ENCODE data around the gene GAB4. TPM values are rescaled to one million over a fixed set of nuclear protein-coding genes. Genes with fewer than 3 reads are reported as not detected.
A peak's percentile ranks its signal among the peaks of the same experiment; 100 is the strongest.

Gene GAB4
- total RNA-seq, 1 donor from 2014 or later: 0.07 TPM

DNA sequence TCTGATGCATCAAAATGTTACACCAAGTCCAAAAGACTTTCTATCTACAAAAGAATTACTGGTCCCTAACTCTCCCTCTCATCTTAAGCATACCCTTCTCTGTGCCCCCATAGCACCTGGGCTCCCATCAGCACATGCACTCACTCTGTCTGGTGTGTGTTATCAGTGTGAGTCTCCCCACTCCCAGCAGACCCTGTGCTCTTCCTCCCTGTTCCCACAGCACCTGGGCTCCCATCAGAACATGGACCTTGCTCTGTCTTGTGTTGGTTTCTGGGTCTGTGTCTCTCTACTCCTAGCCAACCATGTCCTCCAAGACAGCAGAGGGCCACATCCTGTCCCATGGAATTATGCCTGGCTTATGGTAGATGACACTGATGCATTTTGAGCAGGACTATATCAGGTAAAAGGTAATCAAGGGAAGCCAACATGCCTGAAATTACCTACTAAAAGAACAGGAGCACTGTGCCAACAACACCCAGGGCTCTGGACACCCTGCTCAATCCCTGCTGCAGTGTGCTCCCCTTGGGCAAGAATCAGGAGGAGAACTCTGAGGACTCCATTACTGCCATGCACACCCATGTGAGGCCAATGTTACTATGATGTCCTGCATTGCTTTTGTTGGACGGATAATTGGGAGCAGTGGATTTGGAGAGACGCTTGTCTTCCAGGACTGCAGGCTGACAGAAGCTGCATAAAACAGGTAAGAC lies 34.3 kb downstream of the GAB4 start:
- DNase-seq (ENCODE audit: low spot score): no peak
- H3K36me3 Mint-ChIP-seq (ENCODE audit: low read depth): no peaks in the 10 kb centered on the region
- H3K4me1 Mint-ChIP-seq (ENCODE audit: low read depth): peaks cover 7% of the 10 kb centered on the region
- intact Hi-C loops (cut with micrococcal nuclease): no loop called here
- H3K4me3 Mint-ChIP-seq (ENCODE audit: low read depth): no peak overlapping the region
- H3K9me3 Mint-ChIP-seq: no peaks in the 10 kb centered on the region
- no peak overlapping the region for H3K27ac Mint-ChIP-seq
- H3K27me3 Mint-ChIP-seq (ENCODE audit: low read depth): peaks cover 16% of the 10 kb centered on the region

DNA sequence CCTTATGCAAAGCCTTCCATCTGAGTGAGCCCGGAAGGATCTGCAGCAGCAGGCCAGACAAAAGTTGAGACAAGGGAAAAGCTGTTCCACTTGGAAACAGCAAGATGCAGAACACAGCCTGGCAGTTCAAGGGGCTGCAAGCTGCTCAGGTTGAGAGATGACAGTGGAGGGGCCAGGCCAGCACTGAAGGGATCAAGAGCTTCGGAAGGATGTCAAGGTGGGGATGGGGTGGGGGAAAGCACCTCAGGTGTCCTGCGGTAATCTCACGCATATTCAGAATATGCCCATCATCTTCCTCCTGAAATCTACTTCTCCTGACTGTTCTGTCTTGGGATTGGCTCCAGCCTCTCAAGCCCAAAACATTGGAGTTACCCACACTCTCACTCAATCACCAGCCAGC lies 35.7 kb downstream of the GAB4 start:
- H3K27me3 Mint-ChIP-seq (ENCODE audit: low read depth): peaks cover 11% of the 10 kb centered on the region
- peaks cover 7% of the 10 kb centered on the region for H3K4me1 Mint-ChIP-seq (ENCODE audit: low read depth)
- H3K36me3 Mint-ChIP-seq (ENCODE audit: low read depth): no peaks in the 10 kb centered on the region
- no peak overlapping the region for H3K27ac Mint-ChIP-seq
- intact Hi-C loops (cut with micrococcal nuclease): no loop called here
- H3K9me3 Mint-ChIP-seq: no peaks in the 10 kb centered on the region
- DNase-seq (ENCODE audit: low spot score): no peak
- no peak overlapping the region for H3K4me3 Mint-ChIP-seq (ENCODE audit: low read depth)

DNA sequence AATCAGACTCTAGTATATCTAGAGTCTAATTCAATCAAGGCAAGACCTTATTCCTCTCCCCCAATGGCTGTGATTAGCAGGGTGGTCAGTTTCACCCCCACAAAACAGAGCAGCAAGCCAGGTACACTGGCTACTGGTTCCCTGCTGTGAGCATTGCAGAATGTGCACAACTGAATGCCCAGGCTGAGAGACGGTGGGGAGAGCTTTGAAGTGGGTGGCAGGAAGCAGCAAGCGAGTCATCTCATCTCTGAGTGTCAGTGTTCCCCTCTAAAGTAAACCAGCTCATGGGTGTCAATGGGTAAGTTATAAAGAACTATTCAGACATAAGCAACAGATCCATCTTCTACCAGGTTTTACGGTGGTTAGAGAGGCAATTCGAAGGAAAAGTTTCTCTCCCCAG lies 37.6 kb downstream of the GAB4 start:
- no peaks in the 10 kb centered on the region for H3K9me3 Mint-ChIP-seq
- H3K27me3 Mint-ChIP-seq (ENCODE audit: low read depth): peaks cover 4% of the 10 kb centered on the region
- H3K4me1 Mint-ChIP-seq (ENCODE audit: low read depth): peaks cover 7% of the 10 kb centered on the region
- peak; percentile 7 for DNase-seq (ENCODE audit: low spot score)
- intact Hi-C loops (cut with micrococcal nuclease): no loop called here
- H3K27ac Mint-ChIP-seq: no peak overlapping the region
- no peak overlapping the region for H3K4me3 Mint-ChIP-seq (ENCODE audit: low read depth)
- no peaks in the 10 kb centered on the region for H3K36me3 Mint-ChIP-seq (ENCODE audit: low read depth)

DNA sequence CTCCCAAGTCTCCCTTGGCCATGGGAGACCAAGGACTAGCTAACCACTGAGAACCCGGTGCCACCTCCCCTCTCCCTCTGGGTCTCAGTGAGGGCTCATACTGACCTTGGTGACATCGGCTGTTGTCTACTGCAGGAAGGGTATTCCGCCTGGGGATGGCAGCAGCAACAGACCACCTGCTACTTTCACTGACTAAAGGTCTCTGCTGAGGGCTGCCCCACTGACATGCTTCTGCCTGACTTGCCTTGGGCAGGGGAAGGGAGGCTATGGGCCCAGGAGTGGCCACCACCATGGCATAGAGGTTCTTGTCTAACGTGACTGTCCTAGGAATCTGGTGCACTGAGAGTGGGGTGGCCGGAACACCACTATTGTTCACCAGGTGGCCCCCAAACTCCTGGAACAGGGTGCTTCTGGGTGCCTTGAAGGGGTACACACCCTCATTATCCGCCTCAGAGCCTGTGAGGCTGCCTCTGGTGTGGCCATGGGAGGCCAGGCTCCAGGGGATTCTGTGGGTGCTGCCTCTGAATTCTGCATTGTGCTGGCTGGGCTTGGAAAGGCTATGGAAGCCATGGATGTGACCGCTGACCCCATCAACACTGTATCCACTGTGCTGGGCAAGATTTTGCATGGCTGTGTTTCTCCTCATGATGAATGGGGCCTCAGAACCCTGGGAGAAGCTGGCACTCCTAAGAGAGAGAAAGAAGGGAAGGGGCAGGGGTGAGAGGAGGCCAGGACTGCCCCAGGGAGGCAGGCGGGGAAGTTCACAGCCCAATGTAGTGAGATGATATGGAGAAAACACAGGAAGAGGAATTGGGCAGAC lies 38.3 kb downstream of the GAB4 start:
- H3K27me3 Mint-ChIP-seq (ENCODE audit: low read depth): peaks cover 4% of the 10 kb centered on the region
- H3K36me3 Mint-ChIP-seq (ENCODE audit: low read depth): no peaks in the 10 kb centered on the region
- H3K4me3 Mint-ChIP-seq (ENCODE audit: low read depth): no peak overlapping the region
- intact Hi-C loops (cut with micrococcal nuclease): no loop called here
- DNase-seq (ENCODE audit: low spot score): no peak
- H3K27ac Mint-ChIP-seq: no peak overlapping the region
- H3K9me3 Mint-ChIP-seq: no peaks in the 10 kb centered on the region
- H3K4me1 Mint-ChIP-seq (ENCODE audit: low read depth): peaks cover 7% of the 10 kb centered on the region

DNA sequence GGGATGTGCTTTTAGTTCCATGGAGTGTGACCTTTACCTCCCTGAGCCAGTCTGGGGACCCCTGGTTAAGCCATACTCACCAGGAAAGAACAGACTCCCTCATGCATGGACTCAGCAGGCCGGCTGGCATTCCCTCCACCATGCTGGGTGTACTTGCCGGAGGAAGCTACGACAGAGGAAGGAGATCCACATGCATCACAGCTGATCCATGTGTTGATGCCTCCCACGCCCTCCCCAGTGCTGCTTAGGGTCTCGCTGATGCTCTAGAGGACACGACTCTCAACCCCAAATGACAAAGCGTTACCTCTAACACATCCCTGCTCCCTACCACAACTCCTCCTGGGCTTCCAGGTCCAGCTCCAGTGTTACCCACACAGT lies 39.8 kb downstream of the GAB4 start:
- H3K27ac Mint-ChIP-seq: no peak overlapping the region
- no peaks in the 10 kb centered on the region for H3K36me3 Mint-ChIP-seq (ENCODE audit: low read depth)
- intact Hi-C loops (cut with micrococcal nuclease): no loop called here
- peak; percentile 6 for DNase-seq (ENCODE audit: low spot score)
- H3K4me1 Mint-ChIP-seq (ENCODE audit: low read depth): peaks cover 7% of the 10 kb centered on the region
- peaks cover under 1% of the 10 kb centered on the region for H3K27me3 Mint-ChIP-seq (ENCODE audit: low read depth)
- H3K9me3 Mint-ChIP-seq: no peaks in the 10 kb centered on the region
- H3K4me3 Mint-ChIP-seq (ENCODE audit: low read depth): no peak overlapping the region

DNA sequence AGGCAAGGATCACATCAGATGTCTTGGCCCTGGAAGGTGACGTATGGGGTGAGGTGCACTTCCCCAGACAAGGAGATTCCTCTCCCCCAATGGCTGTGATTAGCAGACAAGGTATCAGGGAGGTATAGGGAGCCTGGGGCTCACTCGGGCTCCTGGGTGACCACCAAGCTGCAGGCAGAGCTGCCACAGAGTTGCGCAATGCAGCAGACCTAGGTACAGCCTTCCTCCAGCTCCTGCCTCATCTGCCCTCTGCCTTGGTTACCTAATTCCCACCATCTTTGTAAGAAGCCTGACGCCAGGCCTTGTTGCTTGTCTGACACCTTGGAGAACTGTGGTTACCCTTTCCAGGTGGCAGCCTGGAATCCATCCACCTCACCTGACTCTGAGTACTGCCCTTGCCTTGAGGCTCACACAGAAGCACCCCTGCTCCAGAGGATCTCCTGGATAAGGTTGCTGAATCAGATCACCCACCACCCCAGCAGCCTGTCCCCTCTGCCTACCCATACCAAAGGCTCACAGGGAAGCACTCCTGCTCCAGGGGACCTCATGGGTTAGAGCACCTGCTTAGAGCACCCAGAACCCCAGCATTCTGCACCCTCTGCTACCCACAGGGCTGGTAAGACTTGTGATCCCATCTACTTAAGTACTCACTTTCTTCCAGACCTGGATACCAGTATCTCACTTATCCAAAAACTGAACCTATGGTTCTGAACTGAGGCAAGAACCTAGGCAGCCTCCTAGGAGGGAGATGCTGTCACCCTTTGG lies 40.4 kb downstream of the GAB4 start:
- Mint-ChIP-seq H3K36me3 (ENCODE audit: low read depth) (no peaks in the 10 kb centered on the region), H3K4me1 (ENCODE audit: low read depth) (peaks cover 7% of the 10 kb centered on the region), H3K27me3 (ENCODE audit: low read depth) (no peaks in the 10 kb centered on the region), H3K4me3 (ENCODE audit: low read depth) (no peak overlapping the region), H3K27ac (no peak overlapping the region), H3K9me3 (no peaks in the 10 kb centered on the region)
- DNase-seq (ENCODE audit: low spot score): no peak
- intact Hi-C loops (cut with micrococcal nuclease): no loop called here

DNA sequence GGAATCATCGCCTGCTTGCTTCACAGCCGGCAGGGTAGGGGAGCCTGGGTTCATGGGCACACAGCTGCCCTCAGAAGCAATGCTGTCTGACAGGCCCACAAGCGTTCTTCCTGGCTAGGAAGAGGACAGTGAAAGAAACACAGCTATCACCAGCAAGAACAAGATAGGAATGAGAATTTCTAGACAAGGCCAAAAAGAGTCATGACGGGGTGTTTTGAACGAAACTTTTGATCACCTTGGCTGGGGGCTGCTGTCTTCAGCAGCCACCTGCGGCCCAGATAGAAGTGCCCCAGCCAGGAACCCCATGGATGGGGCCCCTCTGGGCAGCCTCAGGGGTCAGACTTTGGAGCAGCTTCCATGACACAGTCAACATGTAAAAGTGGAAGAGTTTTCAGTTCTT lies 41.8 kb downstream of the GAB4 start:
- no peak overlapping the region for H3K4me3 Mint-ChIP-seq (ENCODE audit: low read depth)
- H3K9me3 Mint-ChIP-seq: no peaks in the 10 kb centered on the region
- H3K4me1 Mint-ChIP-seq (ENCODE audit: low read depth): peaks cover 7% of the 10 kb centered on the region
- no peaks in the 10 kb centered on the region for H3K27me3 Mint-ChIP-seq (ENCODE audit: low read depth)
- intact Hi-C loops (cut with micrococcal nuclease): no loop called here
- no peaks in the 10 kb centered on the region for H3K36me3 Mint-ChIP-seq (ENCODE audit: low read depth)
- no peak for DNase-seq (ENCODE audit: low spot score)
- H3K27ac Mint-ChIP-seq: no peak overlapping the region

DNA sequence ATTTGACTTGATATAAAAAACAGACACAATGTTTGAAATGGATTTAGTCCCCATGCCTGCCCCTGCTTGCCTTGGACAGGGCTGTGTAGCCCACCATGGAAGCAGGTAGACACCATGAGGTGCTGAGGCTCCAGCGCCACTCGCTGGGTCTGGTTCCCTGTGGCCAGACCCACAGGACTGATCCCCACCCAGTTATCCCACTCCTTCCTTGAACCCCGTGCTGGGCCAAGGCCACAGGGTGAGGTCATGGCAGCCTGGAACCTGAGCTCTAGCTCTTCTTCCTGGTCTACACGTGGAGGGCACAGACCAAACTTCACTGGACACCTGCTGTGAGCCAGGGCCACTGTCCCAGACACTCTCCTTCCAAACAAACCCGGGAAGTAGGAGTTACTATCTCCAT lies 42.5 kb downstream of the GAB4 start:
- Mint-ChIP-seq H3K27ac (no peak overlapping the region), H3K27me3 (ENCODE audit: low read depth) (no peaks in the 10 kb centered on the region), H3K4me3 (ENCODE audit: low read depth) (no peak overlapping the region), H3K4me1 (ENCODE audit: low read depth) (peaks cover 6% of the 10 kb centered on the region), H3K36me3 (ENCODE audit: low read depth) (no peaks in the 10 kb centered on the region), H3K9me3 (no peaks in the 10 kb centered on the region)
- no peak for DNase-seq (ENCODE audit: low spot score)
- intact Hi-C loops (cut with micrococcal nuclease): no loop called here

DNA sequence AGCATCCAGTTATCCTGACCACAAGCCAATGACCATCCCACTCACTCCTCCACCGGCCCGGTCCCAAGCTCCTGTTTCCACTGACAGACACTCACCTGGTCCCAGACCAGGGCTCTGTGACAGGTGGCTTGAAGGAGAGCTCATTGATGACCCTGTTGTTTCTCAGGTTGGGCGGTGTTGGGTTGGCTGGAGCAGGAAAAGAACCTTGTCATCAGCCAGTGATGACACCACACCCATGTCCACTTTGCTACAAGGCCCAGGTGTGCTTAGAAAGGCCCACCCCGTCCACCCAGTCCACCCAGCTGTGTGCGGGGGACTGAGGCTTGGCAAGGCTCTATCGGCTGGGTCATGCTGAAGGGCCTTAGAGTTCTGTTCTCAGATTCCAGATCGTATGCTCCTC lies 42.9 kb downstream of the GAB4 start:
- H3K27me3 Mint-ChIP-seq (ENCODE audit: low read depth): no peaks in the 10 kb centered on the region
- H3K4me1 Mint-ChIP-seq (ENCODE audit: low read depth): peaks cover 3% of the 10 kb centered on the region
- no peaks in the 10 kb centered on the region for H3K9me3 Mint-ChIP-seq
- no peak for DNase-seq (ENCODE audit: low spot score)
- H3K27ac Mint-ChIP-seq: no peak overlapping the region
- no peaks in the 10 kb centered on the region for H3K36me3 Mint-ChIP-seq (ENCODE audit: low read depth)
- intact Hi-C loops (cut with micrococcal nuclease): no loop called here
- H3K4me3 Mint-ChIP-seq (ENCODE audit: low read depth): no peak overlapping the region

DNA sequence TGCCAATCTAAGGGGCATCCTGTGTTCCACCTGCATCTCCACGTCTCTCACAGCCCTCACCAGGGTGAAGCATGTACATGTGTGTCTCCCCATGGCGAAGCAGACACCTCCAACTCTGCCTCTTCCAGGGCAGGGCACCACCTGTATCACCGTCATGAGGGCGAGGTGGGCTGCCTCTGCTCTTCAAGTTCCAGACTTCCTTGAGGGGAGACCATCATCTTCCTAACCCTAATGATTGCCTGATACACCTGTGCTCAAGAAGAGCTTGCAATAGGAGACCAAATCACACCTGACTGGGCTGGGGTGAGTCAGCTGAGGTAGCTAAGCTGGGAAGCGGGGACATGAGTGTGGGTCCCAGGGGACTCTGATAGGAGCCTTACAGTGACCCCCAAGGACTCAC lies 43.7 kb downstream of the GAB4 start:
- Mint-ChIP-seq H3K36me3 (ENCODE audit: low read depth) (no peaks in the 10 kb centered on the region), H3K4me1 (ENCODE audit: low read depth) (no peaks in the 10 kb centered on the region), H3K27me3 (ENCODE audit: low read depth) (no peaks in the 10 kb centered on the region), H3K27ac (no peak overlapping the region), H3K4me3 (ENCODE audit: low read depth) (no peak overlapping the region), H3K9me3 (no peaks in the 10 kb centered on the region)
- intact Hi-C loops (cut with micrococcal nuclease): no loop called here
- no peak for DNase-seq (ENCODE audit: low spot score)

DNA sequence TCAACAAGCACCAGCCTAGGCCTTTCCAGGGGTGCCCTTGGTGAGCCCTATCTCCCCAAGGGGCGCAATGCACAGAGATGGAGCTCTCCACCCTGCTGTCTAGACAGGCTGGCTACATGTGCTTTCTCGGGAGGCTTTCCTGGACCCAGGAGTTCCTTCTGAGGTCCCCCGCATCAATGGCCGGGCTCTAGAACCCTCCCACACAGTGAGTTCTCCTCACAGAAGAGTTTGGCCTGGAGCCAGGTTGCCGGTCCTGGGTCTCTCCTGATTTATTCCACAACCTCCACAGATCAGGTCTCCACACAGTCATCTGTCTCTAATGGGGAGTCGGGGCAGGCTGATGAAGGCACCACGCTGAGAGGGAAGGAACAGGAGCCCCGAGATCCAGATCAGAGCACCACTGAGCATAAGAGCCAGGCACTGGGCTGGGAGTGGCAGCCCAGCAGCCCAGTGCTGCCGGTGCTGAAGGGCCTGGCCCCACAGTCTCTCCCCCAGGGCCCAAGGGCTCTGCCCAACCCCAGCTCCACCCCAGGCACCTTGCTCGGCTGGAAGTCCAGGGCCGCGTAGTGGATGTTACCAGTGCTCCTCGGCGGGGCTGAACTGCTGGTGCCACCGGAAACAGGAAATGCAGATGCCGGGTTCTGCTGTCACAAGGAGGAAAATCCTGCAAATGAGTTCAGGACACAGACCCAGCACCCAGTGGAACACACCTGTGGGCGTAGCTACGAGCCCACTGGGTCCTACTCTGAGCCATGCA lies 44.7 kb downstream of the GAB4 start:
- Mint-ChIP-seq H3K4me1 (ENCODE audit: low read depth) (no peaks in the 10 kb centered on the region), H3K9me3 (no peaks in the 10 kb centered on the region), H3K36me3 (ENCODE audit: low read depth) (no peaks in the 10 kb centered on the region), H3K4me3 (ENCODE audit: low read depth) (no peak overlapping the region), H3K27me3 (ENCODE audit: low read depth) (no peaks in the 10 kb centered on the region), H3K27ac (no peak overlapping the region)
- intact Hi-C loops (cut with micrococcal nuclease): no loop called here
- DNase-seq (ENCODE audit: low spot score): peak; percentile 7

DNA sequence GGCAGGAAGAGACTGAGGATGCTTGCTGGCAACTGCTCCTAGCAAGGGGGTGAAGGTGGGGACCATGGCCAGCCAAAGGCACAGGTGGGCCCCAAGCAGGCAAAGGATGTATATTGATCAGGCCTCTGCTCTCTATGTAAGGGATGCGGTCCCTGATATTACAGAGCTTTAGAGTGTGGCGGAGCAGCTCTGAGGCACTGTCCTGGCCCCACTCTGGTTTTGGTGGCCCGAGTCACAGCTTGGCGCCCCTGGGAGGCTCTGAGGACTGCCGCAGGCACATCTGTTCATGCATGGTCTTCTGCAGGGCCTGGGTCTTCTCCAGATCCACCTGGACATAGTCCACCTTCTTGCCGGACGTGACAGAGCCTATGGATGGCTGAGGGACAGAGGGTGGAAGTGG lies 45.5 kb downstream of the GAB4 start:
- no peaks in the 10 kb centered on the region for H3K36me3 Mint-ChIP-seq (ENCODE audit: low read depth)
- no peaks in the 10 kb centered on the region for H3K9me3 Mint-ChIP-seq
- no peak overlapping the region for H3K27ac Mint-ChIP-seq
- H3K27me3 Mint-ChIP-seq (ENCODE audit: low read depth): no peaks in the 10 kb centered on the region
- no peak overlapping the region for H3K4me3 Mint-ChIP-seq (ENCODE audit: low read depth)
- H3K4me1 Mint-ChIP-seq (ENCODE audit: low read depth): no peaks in the 10 kb centered on the region
- peak; percentile 4 for DNase-seq (ENCODE audit: low spot score)
- intact Hi-C loops (cut with micrococcal nuclease): no loop called here
